Midbrain (tissue), 1 donor: ENCODE results near the gene SEPTIN7.

Experiments used
- DNase-seq: peaks from one replicate; lab custom pipeline; 2025; lab: John Stamatoyannopoulos, UW

Gene SEPTIN7

GRCh38 chr7:35839860-35840854 lies 39.3 kb downstream of the SEPTIN7 start:
- DNase-seq, result no peak

GRCh38 chr7:35846816-35847412 lies 46.1 kb downstream of the SEPTIN7 start:
- DNase-seq, result no peak

DNA sequence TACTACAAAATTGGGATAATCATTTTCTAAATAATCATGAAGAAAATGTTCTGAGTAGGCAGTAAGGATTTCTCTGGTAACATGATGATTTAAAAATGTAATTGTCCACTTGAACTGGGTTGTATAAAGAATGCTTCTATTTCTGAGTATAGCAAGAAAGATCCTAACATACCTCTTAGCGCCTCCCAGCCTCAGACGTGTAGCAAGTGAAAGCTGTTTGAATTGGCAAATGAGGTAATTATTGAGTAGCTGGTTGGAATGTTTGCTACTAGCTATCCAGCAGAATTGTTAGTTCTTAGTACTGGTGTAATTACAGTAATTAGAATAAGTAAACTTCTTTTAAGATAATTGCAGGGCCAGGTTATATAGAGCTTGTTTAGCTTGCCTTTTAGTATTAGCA lies 47.9 kb downstream of the SEPTIN7 start:
- no peak for DNase-seq

DNA sequence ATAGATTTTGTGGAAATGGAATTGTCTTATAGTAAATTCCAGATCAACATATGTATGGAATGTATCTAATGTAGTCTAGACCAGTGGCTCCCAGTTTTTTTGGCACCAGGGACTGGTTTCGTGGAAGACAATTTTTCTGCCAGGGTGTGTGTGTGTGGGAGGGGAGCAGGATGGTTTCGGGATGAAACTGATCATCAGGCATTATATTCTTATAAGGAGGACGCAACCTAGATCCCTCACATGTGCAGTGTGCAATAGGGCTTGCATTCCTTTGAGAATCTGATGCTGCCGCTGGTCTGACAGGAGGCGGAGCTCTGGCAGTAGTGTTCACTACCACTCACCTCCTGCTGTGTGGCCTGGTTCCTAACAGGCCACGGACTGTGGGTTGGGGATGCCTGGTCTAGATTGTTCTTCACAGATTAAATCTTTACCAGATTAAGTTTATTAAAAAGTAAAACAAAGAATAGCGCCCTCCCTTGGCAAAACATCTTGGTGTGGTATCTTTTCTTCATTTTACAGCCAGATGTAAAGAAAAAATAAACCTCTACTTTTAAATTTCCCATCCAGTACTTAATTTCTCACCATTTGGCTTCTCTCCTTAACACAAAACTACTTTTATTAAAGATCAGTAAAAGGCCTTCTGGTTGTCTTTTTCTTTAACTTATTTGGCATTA lies 48.4 kb downstream of the SEPTIN7 start:
- DNase-seq, result no peak

DNA sequence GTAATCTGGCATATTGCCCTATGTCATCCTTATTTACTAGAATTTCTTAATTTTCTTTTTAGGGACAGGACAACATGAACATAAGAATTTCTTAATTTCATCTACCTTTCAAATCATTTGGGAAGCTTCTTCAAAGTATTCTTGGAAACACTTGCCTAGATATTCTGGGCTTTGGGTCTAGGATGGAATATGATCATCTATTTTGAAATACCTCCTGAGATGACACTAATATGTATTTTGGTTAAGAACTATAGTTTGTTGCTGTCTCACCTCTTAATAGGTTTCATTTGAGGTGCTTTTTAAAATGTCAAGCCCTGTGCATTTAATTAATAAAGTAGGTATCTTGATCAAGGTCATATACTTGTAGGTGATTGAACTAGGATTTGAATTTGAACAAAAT lies 49.1 kb downstream of the SEPTIN7 start:
- DNase-seq, result no peak
